GM12878 (cell line): ENCODE data around the gene FANCM. TPM values are rescaled to one million over a fixed set of nuclear protein-coding genes. Genes with fewer than 3 reads are reported as not detected.
"Not testable (repeated sequence)": the region's sequence is repeated elsewhere in the genome, so short reads cannot be mapped to it uniquely, and the experiment has no call there.

Experiments
- ATAC-seq: fragments of 200-7000 bp; cut with Tn5 transposase; 3 replicates; pipeline ENCODE4 v1.9.1; 2020; ENCODE audit warnings: mild to moderate bottlenecking, moderate library complexity
- BruUV-seq: library from RNA; stranded (reverse); fragments of 400-500 nt; replicated peaks from 2 replicates; lab custom pipeline; 2021; lab: Mats Ljungman, UMichigan
- CTCF ChIA-PET: fragments of 300-600 bp; sonication (Branson Sonifier 250); formaldehyde crosslinking; extraction: SDS; loops from one replicate; lab custom pipeline; 2021; ENCODE audit warnings: inconsistent platforms; lab: Yijun Ruan, JAX
- POLR2A ChIA-PET: fragments of 350-600 bp; formaldehyde crosslinking; extraction: SDS; loops from one replicate; lab custom pipeline; 2021; ENCODE audit warnings: inconsistent platforms; lab: Charles Lee
- RAD21 ChIA-PET: fragments of 300-600 bp; sonication (Branson Sonifier 250); formaldehyde crosslinking; loops from one replicate; lab custom pipeline; 2023; ENCODE audit warnings: antibody characterized with exemption; ENCODE audit not compliant: unreplicated experiment; lab: Charles Lee
- SMC1A ChIA-PET: fragments of 300-600 bp; sonication (Branson Sonifier 250); formaldehyde crosslinking; loops from one replicate; lab custom pipeline; 2023; ENCODE audit not compliant: unreplicated experiment, uncharacterized antibody; lab: Charles Lee
- DNase-seq: peaks from one replicate; pipeline ENCODE4 v3.0.0-alpha.2; 2011; ENCODE audit warnings: low read depth, low spot score
- FAIRE-seq: peaks from 3 replicates; lab custom pipeline; 2011; peaks lifted over from hg19 to GRCh38; lab: Jason Lieb, UNC
- H2AFZ ChIP-seq: 2 replicates; pipeline ENCODE4 v1.6.0; 2011; ENCODE audit warnings: low read depth, low read length, control low read depth; ENCODE audit not compliant: control insufficient read depth
- H3K27ac ChIP-seq: 2 replicates; pipeline ENCODE4 v1.5.1; 2011; ENCODE audit warnings: control low read depth; ENCODE audit not compliant: control insufficient read depth, insufficient read depth
- H3K27me3 ChIP-seq, 2 experiments: replicated peaks in 1 of 2; 2 replicates each; pipeline versions ENCODE4 v1.6.0 to v1.6.1; 2011; ENCODE audit warnings: low read length in 1 of 2; ENCODE audit not compliant: control insufficient read depth in 2 of 2, insufficient read depth in 2 of 2
- H3K36me3 ChIP-seq, 2 experiments: 2 replicates each; pipeline ENCODE4 v1.5.1; 2011; ENCODE audit warnings: low read length in 1 of 2; ENCODE audit not compliant: control insufficient read depth in 2 of 2, insufficient read depth in 2 of 2
- H3K4me1 ChIP-seq: 2 replicates; pipeline ENCODE4 v1.6.1; 2011; ENCODE audit warnings: mild to moderate bottlenecking, low read length, moderate library complexity, mixed read lengths; ENCODE audit not compliant: control insufficient read depth, insufficient read depth
- H3K4me2 ChIP-seq: 2 replicates; pipeline ENCODE4 v1.6.0; 2011; ENCODE audit warnings: control low read depth; ENCODE audit not compliant: control insufficient read depth, insufficient read depth
- H3K4me3 ChIP-seq: fragments of 200-600 bp; sonication (generic); 2 replicates; pipeline ENCODE4 v1.5.1; 2016
- H3K79me2 ChIP-seq: 2 replicates; pipeline ENCODE4 v1.6.0; 2011; ENCODE audit warnings: low read length; ENCODE audit not compliant: control insufficient read depth, insufficient read depth
- H3K9ac ChIP-seq: 2 replicates; pipeline ENCODE4 v1.8.0; 2011; ENCODE audit warnings: low read length, control low read depth, mixed read lengths; ENCODE audit not compliant: control insufficient read depth, insufficient read depth
- H3K9me3 ChIP-seq: replicated peaks from 3 replicates; pipeline ENCODE4 v1.5.1; 2011; ENCODE audit warnings: mild to moderate bottlenecking, low read length; ENCODE audit not compliant: control insufficient read depth, insufficient read depth
- H4K20me1 ChIP-seq: 2 replicates; pipeline ENCODE4 v1.6.0; 2011; ENCODE audit not compliant: control insufficient read depth, insufficient read depth
- BACH1 ChIP-seq: fragments of 450-650 bp; IDR thresholded peaks from 2 replicates; pipeline ENCODE4 v1.6.1; 2017; ENCODE audit warnings: mild to moderate bottlenecking, borderline replicate concordance
- EP300 ChIP-seq, 2 experiments: fragments of 150-350 bp in 1 of 2; IDR thresholded peaks; 2 replicates each; pipeline ENCODE4 v1.6.1; 2011 to 2012; ENCODE audit warnings: low read depth in 2 of 2, low read length in 2 of 2, borderline replicate concordance in 1 of 2, improper control_type of control experiment in 1 of 2, inconsistent platforms in 1 of 2; ENCODE audit not compliant: control insufficient read depth in 1 of 2
- ETV6 ChIP-seq, 2 experiments: fragments of 450-650 bp in 1 of 2; IDR thresholded peaks in 1 of 2; conservative IDR thresholded peaks in 1 of 2; 2 replicates each; pipeline ENCODE4 v1.6.1; 2014; ENCODE audit warnings: antibody characterized with exemption in 1 of 2, borderline replicate concordance in 1 of 2, low read depth in 1 of 2, mild to moderate bottlenecking in 1 of 2, moderate library complexity in 1 of 2
- MYB ChIP-seq: fragments of 150-350 bp; IDR thresholded peaks from 2 replicates; pipeline ENCODE4 v1.6.1; 2014; ENCODE audit warnings: mild to moderate bottlenecking, low read depth, low read length, borderline replicate concordance
- NFYB ChIP-seq: IDR thresholded peaks from 2 replicates; pipeline ENCODE4 v1.6.1; 2011; ENCODE audit warnings: low read depth, mild to moderate bottlenecking, low read length, improper control_type of control experiment, moderate library complexity; ENCODE audit not compliant: insufficient read depth
- RFX5 ChIP-seq: IDR thresholded peaks from 2 replicates; pipeline ENCODE4 v1.6.1; 2011; ENCODE audit warnings: low read depth, low read length, improper control_type of control experiment
- RUNX3 ChIP-seq: IDR thresholded peaks from 2 replicates; pipeline ENCODE4 v1.6.1; 2012; ENCODE audit warnings: low read length, inconsistent platforms
- SPI1 ChIP-seq: IDR thresholded peaks from 2 replicates; pipeline ENCODE4 v1.6.1; 2011; ENCODE audit warnings: low read depth, mild to moderate bottlenecking, low read length, moderate library complexity, borderline replicate concordance; ENCODE audit not compliant: insufficient read depth
- ZNF384 ChIP-seq: IDR thresholded peaks from 2 replicates; pipeline ENCODE4 v1.6.1; 2012; ENCODE audit warnings: low read depth, mild to moderate bottlenecking, low read length, improper control_type of control experiment, borderline replicate concordance
- WGBS: methylation state at CpG from one replicate; pipeline ENCODE4 v1.1.6; 2016; ENCODE audit warnings: low lambda C conversion rate; ENCODE audit not compliant: insufficient replicate concordance, insufficient coverage; ENCODE audit errors: missing lambda C conversion rate; 5-methylcytosine and 5-hydroxymethylcytosine counted together
- in situ Hi-C: fragments of 300-500 bp; cut with MboI; formaldehyde crosslinking; loops from 9 replicates; pipeline ENCODE4 v1.14.3; 2018; ENCODE audit warnings: mixed read lengths
- intact Hi-C: fragments of 100-400 bp; cut with micrococcal nuclease; formaldehyde crosslinking; loops from one replicate; pipeline ENCODE4 v1.14.2; 2022; ENCODE audit not compliant: unreplicated experiment
- polyA plus RNA-seq, 11 experiments: library from polyadenylated mRNA; depleted of rRNA in 4 of 11; unstranded in 6 of 11; stranded (reverse) in 5 of 11; fragments of >200 nt; fragmentation: Nextera tagmentation in 4 of 11; fragmentation: Illumina TruSeq in 1 of 11; extraction: Ambion mirVana in 4 of 11; extraction: Trizol in 1 of 11; gene quantifications; 1 replicate in 1 of 11; 2 replicates in 10 of 11; pipeline versions ENCODE4 v1.2.1 to v1.2.3, GENCODE V29; 2011 to 2016; ENCODE audit warnings: inconsistent platforms in 2 of 11, missing spikeins in 2 of 11, low read depth in 1 of 11
- total RNA-seq, 4 experiments: library from RNA; depleted of rRNA in 3 of 4; stranded (reverse); fragments of >200 nt in 3 of 4; fragmentation: Illumina TruSeq in 1 of 4; extraction: Trizol in 1 of 4; gene quantifications; 2 replicates each; pipeline versions ENCODE4 v1.2.1 to v1.2.3, GENCODE V29; 2013 to 2021

Gene FANCM
- total and polyA plus RNA-seq, 10 of the 15 experiments (the other 5 are each of a cell fraction or from before 2014, with no cell fraction given) = 6.4 to 17.6 (median 10.6) TPM

GRCh38 chr14:45214341-45214740 lies 78.6 kb downstream of the FANCM start:
- H3K27me3 ChIP-seq, H3K9me3 ChIP-seq, CTCF ChIA-PET, H4K20me1 ChIP-seq, H2AFZ ChIP-seq, ATAC-seq, H3K4me2 ChIP-seq, H3K9ac ChIP-seq, in situ Hi-C loops, H3K4me3 ChIP-seq, H3K79me2 ChIP-seq, H3K27ac ChIP-seq, DNase-seq, intact Hi-C loops, H3K4me1 ChIP-seq, FAIRE-seq, POLR2A ChIA-PET, BruUV-seq, SMC1A ChIA-PET: not testable (repeated sequence)
- RAD21 ChIA-PET = interaction anchor here (1.0 kb wide), 1 partner anchor 43 kb away, joined by 3 read pairs; no protein-coding TSS in a partner anchor
- WGBS = 100% methylated on average over 6 of the region's 6 CpGs
- H3K36me3 ChIP-seq = peaks cover 8 to 18% of the 10 kb centered on the region in 2 experiments; a peak in 3 of 4 replicates

GRCh38 chr14:45222485-45223262 lies 86.9 kb downstream of the FANCM start:
- ATAC-seq = peak; percentile 79
- 0 out of 2 replicates have a peak overlapping the region, but pooled peaks have one; percentile 20 for H3K27ac ChIP-seq
- H3K36me3 ChIP-seq = peaks cover 0 to 18% of the 10 kb centered on the region in 2 experiments; a peak in 2 of 4 replicates
- peak; percentile 31 for FAIRE-seq
- CTCF ChIA-PET = interaction anchor here (0.8 kb wide), 1 partner anchor 14 kb away, joined by 3 read pairs; no protein-coding TSS in a partner anchor
- no peaks in the 10 kb centered on the region for H4K20me1 ChIP-seq
- H3K27me3 ChIP-seq = no peaks in the 10 kb centered on the region
- no peak overlapping the region for H3K4me2 ChIP-seq
- no peak for DNase-seq
- BruUV-seq = no TSS peak
- intact Hi-C loops = no loop called here
- POLR2A ChIA-PET = interaction anchor here (0.7 to 1.4 kb wide), 2 partner anchors 9 to 89 kb away, joined by 3 read pairs; partner anchors contain the start of gene FKBP3
- TF ChIP-seq RFX5 = no peak
- TF ChIP-seq MYB = no peak
- no peak for TF ChIP-seq BACH1
- peak; percentile 60; the same call in 1 of the 2 replicates for TF ChIP-seq SPI1
- no peak for TF ChIP-seq ZNF384
- no peak for TF ChIP-seq EP300 (IDR thresholded peaks at IDR 0.05; ENCODE audit: borderline replicate concordance in 1 of 2, control insufficient read depth in 1 of 2, low read depth in 2 of 2, low read length in 2 of 2)
- TF ChIP-seq ETV6 (conservative IDR thresholded peaks at IDR 0.05 in 1 of 2, IDR thresholded peaks at IDR 0.05 in 1 of 2; ENCODE audit: borderline replicate concordance in 1 of 2, low read depth in 1 of 2) = peak in 1 of 2 experiments; percentile 24; a peak in 1 of 4 replicates
- TF ChIP-seq NFYB = no peak
- TF ChIP-seq RUNX3 = 0 out of 2 replicates have a peak, but pooled peaks have one; percentile 8
- TF ChIP-seq, all 136 proteins: peak for 3
- Histone ChIP-seq H3K4me3 (no peak overlapping the region), H3K4me1 (peaks cover 7% of the 10 kb centered on the region), H3K9ac (no peak overlapping the region), H3K9me3 (no peaks in the 10 kb centered on the region), H2AFZ (no peak overlapping the region), H3K79me2 (no peaks in the 10 kb centered on the region; the same call in 1 of the 2 replicates)
- ChIA-PET RAD21 (interaction anchor here (0.8 to 1.4 kb wide), 2 partner anchors 31 to 35 kb away, joined by 3 read pairs; partner anchors contain the start of gene MIS18BP1), SMC1A (interaction anchor here (0.9 to 1.5 kb wide), 3 partner anchors 10 to 78 kb away, joined by 3 to 5 read pairs (median 4); no protein-coding TSS in a partner anchor)
- WGBS = 84% methylated on average over 3 of the region's 3 CpGs
- in situ Hi-C loops = no loop called here
